Measurements from ENCODE around the gene ATOX1. TPM values are rescaled to one million over a fixed set of nuclear protein-coding genes. Genes with fewer than 3 reads are reported as not detected.

ATOX1 gene
- total RNA-seq, 1 experiment from 2014 or later = 202 TPM

- POLR2A ChIA-PET = interaction anchor here (0.6 kb wide), 2 partner anchors 12 to 266 kb away, joined by 4 to 7 read pairs; no protein-coding TSS in a partner anchor
- H3K4me1 ChIP-seq (ENCODE audit: control insufficient read depth, insufficient read depth, low read length) = peaks cover 14% of the 10 kb centered on the region
- no peaks in the 10 kb centered on the region for H3K9me3 ChIP-seq (ENCODE audit: control insufficient read depth, insufficient read depth, low read depth, low read length)
- DNase-seq (ENCODE audit: low read depth, low spot score) = no peak
- in situ Hi-C loops (cut with HindIII; ENCODE audit: low pct_unique_long_range_greater_than_20kb, low sequenced_read_pairs) (no loop called here), intact Hi-C loops (cut with micrococcal nuclease; ENCODE audit: unreplicated experiment) (no loop called here)
- peak overlapping the region; percentile 66 for H3K27ac ChIP-seq (ENCODE audit: low read length)
- no peak overlapping the region for H3K4me3 ChIP-seq (ENCODE audit: low read depth in 2 of 2, low read length in 2 of 2)
- CTCF ChIA-PET = interaction anchor here (0.7 to 1.4 kb wide), 2 partner anchors 67 to 235 kb away, joined by 3 to 4 read pairs; no protein-coding TSS in a partner anchor
- ATAC-seq = 0 out of 2 replicates have a peak, but pooled peaks have one; percentile 47
- no peaks in the 10 kb centered on the region for H3K36me3 ChIP-seq (ENCODE audit: control insufficient read depth, insufficient read depth, low read length)
- BruUV-seq (replicated peaks) = no TSS peak
- H3K27me3 ChIP-seq (ENCODE audit: control insufficient read depth, insufficient read depth, low read length) = no peaks in the 10 kb centered on the region
- TF ChIP-seq TCF7L2 (IDR thresholded peaks at IDR 0.05; ENCODE audit: low read depth, low read length) (no peak), SIN3A (IDR thresholded peaks at IDR 0.05; ENCODE audit: borderline replicate concordance, insufficient read depth, low read depth, low read length) (no peak), POLR2AphosphoS5 (IDR thresholded peaks at IDR 0.05; ENCODE audit: low read depth, low read length) (no peak), REST (IDR thresholded peaks at IDR 0.05; ENCODE audit: insufficient read depth in 1 of 2, low read depth in 2 of 2, low read length in 1 of 2) (no peak), CTCF (IDR thresholded peaks at IDR 0.05) (peak; percentile 78)
These were observed 39.0 kb downstream of the ATOX1 start for GRCh38 chr5:151719228-151720000.

GRCh38 chr5:151718646-151719045 is 39.8 kb downstream of the ATOX1 start:
- ChIA-PET POLR2A (no interaction called here), CTCF (no interaction called here)
- intact Hi-C loops (cut with micrococcal nuclease; ENCODE audit: unreplicated experiment) (no loop called here), in situ Hi-C loops (cut with HindIII; ENCODE audit: low pct_unique_long_range_greater_than_20kb, low sequenced_read_pairs) (no loop called here)
- H3K9me3 ChIP-seq (ENCODE audit: control insufficient read depth, insufficient read depth, low read depth, low read length) = no peaks in the 10 kb centered on the region
- DNase-seq (ENCODE audit: low read depth, low spot score) (no peak), ATAC-seq (no peak)
- TF ChIP-seq SIN3A (IDR thresholded peaks at IDR 0.05; ENCODE audit: borderline replicate concordance, insufficient read depth, low read depth, low read length) (no peak), CTCF (IDR thresholded peaks at IDR 0.05) (no peak), POLR2AphosphoS5 (IDR thresholded peaks at IDR 0.05; ENCODE audit: low read depth, low read length) (no peak), TCF7L2 (IDR thresholded peaks at IDR 0.05; ENCODE audit: low read depth, low read length) (no peak), REST (IDR thresholded peaks at IDR 0.05; ENCODE audit: insufficient read depth in 1 of 2, low read depth in 2 of 2, low read length in 1 of 2) (no peak)
- no peak overlapping the region for H3K4me3 ChIP-seq (ENCODE audit: low read depth in 2 of 2, low read length in 2 of 2)
- no peaks in the 10 kb centered on the region for H3K36me3 ChIP-seq (ENCODE audit: control insufficient read depth, insufficient read depth, low read length)
- no TSS peak for BruUV-seq (replicated peaks)
- no peaks in the 10 kb centered on the region for H3K27me3 ChIP-seq (ENCODE audit: control insufficient read depth, insufficient read depth, low read length)
- peak overlapping the region; percentile 57; the same call in 1 of the 2 replicates for H3K27ac ChIP-seq (ENCODE audit: low read length)
- peaks cover 14% of the 10 kb centered on the region for H3K4me1 ChIP-seq (ENCODE audit: control insufficient read depth, insufficient read depth, low read length)
